Keratinocyte (primary cell): ENCODE data around the gene KMT2C. TPM values are rescaled to one million over a fixed set of nuclear protein-coding genes. Genes with fewer than 3 reads are reported as not detected.

Experiments
- DNase-seq: peaks from one replicate; pipeline ENCODE4 v3.0.0-alpha.2; 2011; ENCODE audit warnings: low read depth, missing footprints, low spot score
- FAIRE-seq: peaks from 2 replicates; lab custom pipeline; 2011; peaks lifted over from hg19 to GRCh38; lab: Jason Lieb, UNC
- H2AFZ ChIP-seq: 2 replicates; pipeline ENCODE4 v1.6.0; 2012; ENCODE audit warnings: low read length, control low read depth, inconsistent platforms; ENCODE audit not compliant: control insufficient read depth
- H3K27ac ChIP-seq: 2 replicates; pipeline ENCODE4 v1.5.1; 2011; ENCODE audit warnings: low read length; ENCODE audit not compliant: control insufficient read depth, insufficient read depth
- H3K27me3 ChIP-seq: 3 replicates; pipeline ENCODE4 v1.6.0; 2011; ENCODE audit warnings: low read length; ENCODE audit not compliant: control insufficient read depth, insufficient read depth; ENCODE audit errors: extremely low read depth
- H3K36me3 ChIP-seq, 2 experiments: 2 replicates in 1 of 2; 3 replicates in 1 of 2; pipeline ENCODE4 v1.5.1; 2011; ENCODE audit warnings: low read length in 2 of 2, mild to moderate bottlenecking in 1 of 2; ENCODE audit not compliant: control insufficient read depth in 2 of 2, insufficient read depth in 2 of 2; ENCODE audit errors: extremely low read depth in 1 of 2
- H3K4me1 ChIP-seq: 3 replicates; pipeline ENCODE4 v1.5.1; 2011; ENCODE audit warnings: low read length; ENCODE audit not compliant: control insufficient read depth, insufficient read depth; ENCODE audit errors: extremely low read depth
- H3K4me2 ChIP-seq: 3 replicates; pipeline ENCODE4 v1.6.0; 2011; ENCODE audit warnings: low read depth, low read length; ENCODE audit not compliant: control insufficient read depth, insufficient read depth; ENCODE audit errors: extremely low read depth
- H3K4me3 ChIP-seq, 3 experiments: fragments of 200-600 bp in 1 of 3; sonication (generic) in 1 of 3; 2 replicates in 2 of 3; 3 replicates in 1 of 3; pipeline ENCODE4 v1.5.1; 2011 to 2016; ENCODE audit warnings: low read length in 3 of 3, mild to moderate bottlenecking in 3 of 3, control low read depth in 2 of 3, inconsistent platforms in 1 of 3, low read depth in 1 of 3, mixed read lengths in 1 of 3, mixed run types in 1 of 3, moderate library complexity in 1 of 3; ENCODE audit not compliant: control insufficient read depth in 2 of 3, insufficient read depth in 2 of 3; ENCODE audit errors: extremely low read depth in 1 of 3
- H3K79me2 ChIP-seq: 2 replicates; pipeline ENCODE4 v1.6.0; 2012; ENCODE audit warnings: low read length; ENCODE audit not compliant: control insufficient read depth, insufficient read depth
- H3K9ac ChIP-seq: 3 replicates; pipeline ENCODE4 v1.6.0; 2011; ENCODE audit warnings: low read length; ENCODE audit not compliant: control insufficient read depth, insufficient read depth; ENCODE audit errors: extremely low read depth
- H3K9me1 ChIP-seq: 3 replicates; pipeline ENCODE4 v1.6.0; 2011; ENCODE audit warnings: low read length; ENCODE audit not compliant: control insufficient read depth, insufficient read depth; ENCODE audit errors: extremely low read depth
- H3K9me3 ChIP-seq: 2 replicates; pipeline ENCODE4 v1.5.1; 2012; ENCODE audit warnings: low read depth, low read length; ENCODE audit not compliant: control insufficient read depth
- H4K20me1 ChIP-seq: 3 replicates; pipeline ENCODE4 v1.6.0; 2011; ENCODE audit warnings: low read length; ENCODE audit not compliant: control insufficient read depth, insufficient read depth; ENCODE audit errors: extremely low read depth
- CTCF ChIP-seq, 3 experiments: IDR thresholded peaks in 1 of 3; conservative IDR thresholded peaks in 1 of 3; optimal IDR thresholded peaks in 1 of 3; 2 replicates in 2 of 3; 3 replicates in 1 of 3; pipeline versions ENCODE3 to v1.5.1; 2011; ENCODE audit warnings: low read length in 3 of 3, mild to moderate bottlenecking in 3 of 3, moderate library complexity in 2 of 3, control low read depth in 1 of 3, inconsistent platforms in 1 of 3; ENCODE audit not compliant: insufficient read depth in 2 of 3; ENCODE audit errors: extremely low read depth in 1 of 3
- EZH2 ChIP-seq: IDR thresholded peaks from one replicate; pipeline ENCODE4 v1.6.1; 2012; ENCODE audit warnings: inconsistent platforms, mild to moderate bottlenecking, low read length, moderate library complexity
- dilution Hi-C: fragments of 300-500 bp; cut with MboI; formaldehyde crosslinking; loops from one replicate; pipeline ENCODE4 v1.7.0; 2020; ENCODE audit warnings: low sequenced_read_pairs; ENCODE audit not compliant: extremely low pct_ligation_motif_present
- polyA plus RNA-seq, 5 experiments: library from polyadenylated mRNA; depleted of rRNA in 3 of 5; stranded (reverse) in 3 of 5; stranded (forward) in 1 of 5; unstranded in 1 of 5; fragments of >200 nt; gene quantifications; 1 replicate in 1 of 5; 2 replicates in 3 of 5; 3 replicates in 1 of 5; pipeline versions ENCODE4 v1.2.1 to v1.2.3, GENCODE V29; 2011 to 2012; ENCODE audit warnings: missing spikeins in 2 of 5, low read depth in 1 of 5, low replicate concordance in 1 of 5

The KMT2C gene
- polyA plus RNA-seq, 1 donor (not counting 4 experiments of a cell fraction or from before 2014, with no cell fraction given), result 8.5 TPM

GRCh38 chr7:152478140-152478539 is 42.3 kb upstream of the KMT2C start:
- TF ChIP-seq EZH2 (no peak), CTCF (optimal IDR thresholded peaks at IDR 0.05 in 1 of 3, IDR thresholded peaks at IDR 0.05 in 1 of 3, conservative IDR thresholded peaks at IDR 0.05 in 1 of 3; ENCODE audit: extremely low read depth in 1 of 3, insufficient read depth in 2 of 3, low read length in 3 of 3) (no peak)
- FAIRE-seq, result no peak
- no peaks in the 10 kb centered on the region for H3K9me1 ChIP-seq

DNA sequence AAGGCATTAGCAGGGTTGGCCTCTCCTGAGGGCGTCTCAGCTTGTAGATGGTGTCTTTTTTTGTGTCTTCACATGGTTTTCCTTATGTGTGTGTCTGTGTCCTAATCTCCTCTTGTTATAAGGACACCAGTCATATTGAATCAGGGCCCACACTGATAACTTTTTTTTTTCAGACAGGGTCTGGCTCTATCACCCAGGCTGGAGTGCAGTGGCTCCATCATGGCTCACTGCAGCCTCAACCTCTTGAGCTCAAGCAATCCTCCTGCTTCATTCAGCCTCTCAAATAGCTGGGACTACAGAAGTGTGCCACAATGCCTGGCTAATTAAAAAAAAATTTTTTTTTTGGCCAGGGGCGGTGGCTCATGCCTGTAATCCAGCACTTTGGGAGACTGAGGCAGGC is 41.3 kb upstream of the KMT2C start:
- H3K9me3 ChIP-seq, result no peaks in the 10 kb centered on the region
- no peaks in the 10 kb centered on the region for H4K20me1 ChIP-seq
- dilution Hi-C loops, result no loop called here
- no peaks in the 10 kb centered on the region for H3K9me1 ChIP-seq
- H3K4me3 ChIP-seq, result no peak overlapping the region
- FAIRE-seq, result no peak
- H2AFZ ChIP-seq, result no peak overlapping the region
- TF ChIP-seq CTCF (optimal IDR thresholded peaks at IDR 0.05 in 1 of 3, IDR thresholded peaks at IDR 0.05 in 1 of 3, conservative IDR thresholded peaks at IDR 0.05 in 1 of 3; ENCODE audit: extremely low read depth in 1 of 3, insufficient read depth in 2 of 3, low read length in 3 of 3) (no peak), EZH2 (no peak)
- H3K4me1 ChIP-seq, result no peaks in the 10 kb centered on the region
- H3K9ac ChIP-seq, result no peak overlapping the region
- H3K27ac ChIP-seq, result no peak overlapping the region
- no peaks in the 10 kb centered on the region for H3K27me3 ChIP-seq
- no peaks in the 10 kb centered on the region for H3K79me2 ChIP-seq
- no peaks in the 10 kb centered on the region for H3K36me3 ChIP-seq
- DNase-seq, result no peak
- no peak overlapping the region for H3K4me2 ChIP-seq

More at GRCh38 chr7:152478140-152478539, 42.3 kb upstream of the KMT2C start:
- H2AFZ ChIP-seq, result no peak overlapping the region
- no peaks in the 10 kb centered on the region for H3K79me2 ChIP-seq
- H3K9me3 ChIP-seq, result no peaks in the 10 kb centered on the region
- H3K4me3 ChIP-seq, result no peak overlapping the region
- no peaks in the 10 kb centered on the region for H4K20me1 ChIP-seq
- no peaks in the 10 kb centered on the region for H3K4me1 ChIP-seq
- no peak overlapping the region for H3K9ac ChIP-seq
- DNase-seq, result no peak
- dilution Hi-C loops, result no loop called here
- no peak overlapping the region for H3K27ac ChIP-seq
- no peak overlapping the region for H3K4me2 ChIP-seq
- H3K27me3 ChIP-seq, result no peaks in the 10 kb centered on the region
- H3K36me3 ChIP-seq, result no peaks in the 10 kb centered on the region
